PC-9 (cell line): Measurements from ENCODE around the gene PTF1A. TPM values are rescaled to one million over a fixed set of nuclear protein-coding genes. Genes with fewer than 3 reads are reported as not detected.

Source experiments
- BruUV-seq: library from RNA; stranded (reverse); fragments of 400-500 nt; replicated peaks from 2 replicates; lab custom pipeline; 2021; lab: Mats Ljungman, UMichigan
- CTCF ChIA-PET: fragments of 300-600 bp; sonication (Branson Sonifier 250); formaldehyde crosslinking; loops from one replicate; lab custom pipeline; 2022; ENCODE audit warnings: antibody characterized with exemption; lab: Charles Lee
- POLR2A ChIA-PET: fragments of 300-600 bp; sonication (Branson Sonifier 250); formaldehyde crosslinking; loops from one replicate; lab custom pipeline; 2022; ENCODE audit warnings: antibody characterized with exemption; ENCODE audit not compliant: unreplicated experiment; lab: Charles Lee
- DNase-seq, 2 experiments: peaks; one replicate each; pipeline versions ENCODE4 v3.0.0 to v3.0.0-alpha.2; 2015 to 2022; ENCODE audit warnings: mixed read lengths in 1 of 2
- H2AFZ ChIP-seq: fragments of 200-600 bp; sonication (generic); 2 replicates; pipeline ENCODE4 v1.8.1; 2017; ENCODE audit warnings: antibody characterized with exemption
- H3F3A ChIP-seq: fragments of 200-600 bp; sonication (generic); 2 replicates; pipeline ENCODE4 v1.8.1; 2017; ENCODE audit warnings: antibody characterized with exemption, mild to moderate bottlenecking, low read depth; ENCODE audit not compliant: insufficient read depth
- H3K27ac ChIP-seq: fragments of 200-600 bp; sonication (generic); 2 replicates; pipeline ENCODE4 v1.6.1; 2016; ENCODE audit warnings: mixed run types
- H3K27me3 ChIP-seq: fragments of 200-600 bp; sonication (generic); 2 replicates; pipeline ENCODE4 v1.6.1; 2016; ENCODE audit warnings: low read depth, mixed run types; ENCODE audit not compliant: insufficient read depth
- H3K36me3 ChIP-seq: fragments of 200-600 bp; sonication (generic); 2 replicates; pipeline ENCODE4 v1.6.1; 2016; ENCODE audit warnings: low read depth, mixed run types
- H3K4me1 ChIP-seq: fragments of 200-600 bp; sonication (generic); replicated peaks from 2 replicates; pipeline ENCODE4 v1.6.1; 2016; ENCODE audit warnings: mixed run types; ENCODE audit not compliant: insufficient read depth
- H3K4me2 ChIP-seq: fragments of 200-600 bp; sonication (generic); 2 replicates; pipeline ENCODE4 v1.6.1; 2017; ENCODE audit warnings: mixed run types
- H3K4me3 ChIP-seq: fragments of 200-600 bp; sonication (generic); 2 replicates; pipeline ENCODE4 v1.6.1; 2016; ENCODE audit warnings: mixed run types
- H3K79me2 ChIP-seq: fragments of 200-600 bp; sonication (generic); 2 replicates; pipeline ENCODE4 v1.6.1; 2017; ENCODE audit warnings: low read depth, mixed run types
- H3K9me2 ChIP-seq: fragments of 200-600 bp; sonication (generic); 2 replicates; pipeline ENCODE4 v1.8.1; 2017; ENCODE audit warnings: mild to moderate bottlenecking; ENCODE audit not compliant: insufficient read depth
- H3K9me3 ChIP-seq: fragments of 200-600 bp; sonication (generic); 2 replicates; pipeline ENCODE4 v1.8.1; 2016; ENCODE audit warnings: low read depth; ENCODE audit not compliant: insufficient read depth
- H4K20me1 ChIP-seq: fragments of 200-600 bp; sonication (generic); 2 replicates; pipeline ENCODE4 v1.8.1; 2017; ENCODE audit not compliant: insufficient read depth
- CTCF ChIP-seq: fragments of 200-600 bp; sonication (generic); conservative IDR thresholded peaks from 2 replicates; pipeline ENCODE4 v1.6.1; 2017; ENCODE audit warnings: mixed run types, antibody characterized with exemption, mild to moderate bottlenecking, moderate library complexity
- EZH2 ChIP-seq: fragments of 200-600 bp; sonication (generic); IDR thresholded peaks from 2 replicates; pipeline ENCODE4 v1.8.0; 2017; ENCODE audit warnings: antibody characterized with exemption, low read depth
- intact Hi-C: fragments of 100-400 bp; cut with micrococcal nuclease; formaldehyde crosslinking; loops from one replicate; pipeline ENCODE4 v1.10.0; 2022; ENCODE audit not compliant: unreplicated experiment
- total RNA-seq: library from RNA; stranded (reverse); gene quantifications from 2 replicates; pipeline ENCODE4 v1.2.3, GENCODE V29; 2021

Gene PTF1A
- total RNA-seq, 1 experiment from 2014 or later, result not detected

GRCh38 chr10:23196915-23197314 lies 4.8 kb downstream of the PTF1A start:
- no peak for DNase-seq
- H3K79me2 ChIP-seq, result no peaks in the 10 kb centered on the region
- H2AFZ ChIP-seq, result no peak overlapping the region
- POLR2A ChIA-PET, result no interaction called here
- peaks cover 8% of the 10 kb centered on the region; the same call in 1 of the 2 replicates for H3K27me3 ChIP-seq
- BruUV-seq, result no TSS peak
- no peaks in the 10 kb centered on the region for H3F3A ChIP-seq
- H3K27ac ChIP-seq, result no peak overlapping the region
- no peak for TF ChIP-seq EZH2
- TF ChIP-seq CTCF, result no peak
- H3K4me3 ChIP-seq, result no peak overlapping the region
- CTCF ChIA-PET, result no interaction called here
- H3K9me2 ChIP-seq, result no peaks in the 10 kb centered on the region
- H4K20me1 ChIP-seq, result no peaks in the 10 kb centered on the region
- no peaks in the 10 kb centered on the region for H3K4me1 ChIP-seq
- no peaks in the 10 kb centered on the region for H3K9me3 ChIP-seq
- no peak overlapping the region for H3K4me2 ChIP-seq
- H3K36me3 ChIP-seq, result no peaks in the 10 kb centered on the region
- intact Hi-C loops, result no loop called here

GRCh38 chr10:23197416-23197861 lies 5.3 kb downstream of the PTF1A start:
- no peak overlapping the region for H2AFZ ChIP-seq
- H3K9me3 ChIP-seq, result no peaks in the 10 kb centered on the region
- intact Hi-C loops, result no loop called here
- no peaks in the 10 kb centered on the region for H3F3A ChIP-seq
- peaks cover 9% of the 10 kb centered on the region; the same call in 1 of the 2 replicates for H3K27me3 ChIP-seq
- no peak overlapping the region for H3K4me2 ChIP-seq
- ChIA-PET POLR2A (no interaction called here), CTCF (no interaction called here)
- H3K36me3 ChIP-seq, result no peaks in the 10 kb centered on the region
- H3K4me3 ChIP-seq, result no peak overlapping the region
- no TSS peak for BruUV-seq
- H3K4me1 ChIP-seq, result no peaks in the 10 kb centered on the region
- TF ChIP-seq EZH2 (no peak), CTCF (no peak)
- no peaks in the 10 kb centered on the region for H4K20me1 ChIP-seq
- no peaks in the 10 kb centered on the region for H3K9me2 ChIP-seq
- no peak overlapping the region for H3K27ac ChIP-seq
- DNase-seq, result no peak
- no peaks in the 10 kb centered on the region for H3K79me2 ChIP-seq

GRCh38 chr10:23198610-23198939 lies 6.5 kb downstream of the PTF1A start:
- ChIA-PET POLR2A (no interaction called here), CTCF (no interaction called here)
- Histone ChIP-seq H2AFZ (no peak overlapping the region), H3F3A (no peaks in the 10 kb centered on the region), H3K9me3 (no peaks in the 10 kb centered on the region), H3K27me3 (peaks cover 20% of the 10 kb centered on the region; the same call in 1 of the 2 replicates), H3K27ac (no peak overlapping the region), H3K79me2 (no peaks in the 10 kb centered on the region), H3K9me2 (no peaks in the 10 kb centered on the region), H3K4me3 (no peak overlapping the region), H3K36me3 (no peaks in the 10 kb centered on the region), H3K4me2 (no peak overlapping the region), H3K4me1 (no peaks in the 10 kb centered on the region), H4K20me1 (no peaks in the 10 kb centered on the region)
- no TSS peak for BruUV-seq
- no peak for DNase-seq
- intact Hi-C loops, result no loop called here
- TF ChIP-seq EZH2, result no peak
- no peak for TF ChIP-seq CTCF
